H1 (cell line): Measurements from ENCODE around the gene PHF14.
A peak's percentile ranks its signal among the peaks of the same experiment; 100 is the strongest.

ENCODE experiments used
- JUN ChIP-seq: IDR thresholded peaks from 2 replicates; pipeline ENCODE4 v1.6.1; 2011; ENCODE audit warnings: low read depth, mild to moderate bottlenecking, improper control_type of control experiment, low read length
- JUND ChIP-seq: IDR thresholded peaks from 2 replicates; pipeline ENCODE4 v1.6.1; 2011; ENCODE audit warnings: mild to moderate bottlenecking, improper control_type of control experiment, low read length
- PHF8 ChIP-seq: fragments of 200-600 bp; sonication (generic); conservative IDR thresholded peaks from 2 replicates; pipeline ENCODE4 v1.7.1; 2012; ENCODE audit warnings: low read depth, mild to moderate bottlenecking, inconsistent platforms, low read length, moderate library complexity
- POLR2A ChIP-seq, 2 experiments: IDR thresholded peaks; 1 replicate in 1 of 2; 2 replicates in 1 of 2; pipeline ENCODE4 v1.6.1; 2011; ENCODE audit warnings: low read depth in 2 of 2, low read length in 2 of 2, mild to moderate bottlenecking in 2 of 2; ENCODE audit errors: control extremely low read depth in 1 of 2
- POLR2AphosphoS5 ChIP-seq: IDR thresholded peaks from 2 replicates; pipeline ENCODE4 v1.6.1; 2011; ENCODE audit warnings: low read depth, low read length
- RAD21 ChIP-seq, 2 experiments: IDR thresholded peaks in 1 of 2; conservative IDR thresholded peaks in 1 of 2; 2 replicates each; pipeline ENCODE4 v1.6.1; 2011; ENCODE audit warnings: low read depth in 2 of 2, low read length in 2 of 2, improper control_type of control experiment in 1 of 2, inconsistent platforms in 1 of 2, mild to moderate bottlenecking in 1 of 2, moderate library complexity in 1 of 2
- TF ChIP-seq, protein P1 (sequence below), 3 experiments: IDR thresholded peaks; 1 replicate in 2 of 3; 2 replicates in 1 of 3; pipeline versions ENCODE4 v1.5.1 to v1.6.1; 2011; ENCODE audit warnings: low read length in 3 of 3, mild to moderate bottlenecking in 3 of 3, inconsistent platforms in 2 of 3, low read depth in 1 of 3, moderate library complexity in 1 of 3; ENCODE audit not compliant: insufficient read depth in 1 of 3; ENCODE audit errors: control extremely low read depth in 1 of 3

DNA sequence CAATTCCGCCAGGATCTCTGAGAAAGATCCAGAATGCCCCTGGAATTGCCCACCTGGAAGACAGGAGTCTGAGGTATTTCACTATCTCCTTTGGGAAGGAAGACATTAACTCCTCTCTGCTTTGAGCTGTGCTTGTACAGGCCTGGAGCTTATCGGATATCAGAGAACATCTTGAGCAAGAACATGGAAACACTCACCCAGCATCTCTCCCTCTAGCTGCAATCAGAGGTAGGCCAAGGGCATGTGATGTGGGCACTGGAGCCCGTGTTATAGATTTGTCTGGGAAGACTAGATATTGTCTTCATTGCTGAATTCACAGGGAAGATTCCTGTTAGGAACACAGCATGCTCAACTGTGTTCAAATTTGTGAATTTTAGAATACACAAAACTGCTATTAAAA, 233.9 kb downstream of the PHF14 start:
- TF ChIP-seq JUND: no peak
- TF ChIP-seq POLR2AphosphoS5: no peak
- TF ChIP-seq PHF8: no peak
- TF ChIP-seq, protein P1, sequence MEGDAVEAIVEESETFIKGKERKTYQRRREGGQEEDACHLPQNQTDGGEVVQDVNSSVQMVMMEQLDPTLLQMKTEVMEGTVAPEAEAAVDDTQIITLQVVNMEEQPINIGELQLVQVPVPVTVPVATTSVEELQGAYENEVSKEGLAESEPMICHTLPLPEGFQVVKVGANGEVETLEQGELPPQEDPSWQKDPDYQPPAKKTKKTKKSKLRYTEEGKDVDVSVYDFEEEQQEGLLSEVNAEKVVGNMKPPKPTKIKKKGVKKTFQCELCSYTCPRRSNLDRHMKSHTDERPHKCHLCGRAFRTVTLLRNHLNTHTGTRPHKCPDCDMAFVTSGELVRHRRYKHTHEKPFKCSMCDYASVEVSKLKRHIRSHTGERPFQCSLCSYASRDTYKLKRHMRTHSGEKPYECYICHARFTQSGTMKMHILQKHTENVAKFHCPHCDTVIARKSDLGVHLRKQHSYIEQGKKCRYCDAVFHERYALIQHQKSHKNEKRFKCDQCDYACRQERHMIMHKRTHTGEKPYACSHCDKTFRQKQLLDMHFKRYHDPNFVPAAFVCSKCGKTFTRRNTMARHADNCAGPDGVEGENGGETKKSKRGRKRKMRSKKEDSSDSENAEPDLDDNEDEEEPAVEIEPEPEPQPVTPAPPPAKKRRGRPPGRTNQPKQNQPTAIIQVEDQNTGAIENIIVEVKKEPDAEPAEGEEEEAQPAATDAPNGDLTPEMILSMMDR (IDR thresholded peaks at IDR 0.05; ENCODE audit: control extremely low read depth in 1 of 3, insufficient read depth in 1 of 3, low read depth in 1 of 3, low read length in 3 of 3): peak in 2 of 3 experiments; percentile 15 to 42; a peak in 2 of 4 replicates
- no peak for TF ChIP-seq POLR2A (IDR thresholded peaks at IDR 0.05; ENCODE audit: control extremely low read depth in 1 of 2, low read depth in 2 of 2, low read length in 2 of 2)
- TF ChIP-seq JUN: no peak
- TF ChIP-seq RAD21 (IDR thresholded peaks at IDR 0.05 in 1 of 2, conservative IDR thresholded peaks at IDR 0.05 in 1 of 2; ENCODE audit: low read depth in 2 of 2, low read length in 2 of 2): peak; percentile 17 to 32; a peak in 2 of 4 replicates
